HG02981 (cell line): ENCODE results near the gene HSDL1.

Experiments
- ATAC-seq: cut with Tn5 transposase; IDR thresholded peaks from one replicate; pipeline ENCODE4 v1.9.1; 2021; ENCODE audit warnings: mild to moderate bottlenecking, moderate library complexity; ENCODE audit not compliant: unreplicated experiment

HSDL1 gene

DNA sequence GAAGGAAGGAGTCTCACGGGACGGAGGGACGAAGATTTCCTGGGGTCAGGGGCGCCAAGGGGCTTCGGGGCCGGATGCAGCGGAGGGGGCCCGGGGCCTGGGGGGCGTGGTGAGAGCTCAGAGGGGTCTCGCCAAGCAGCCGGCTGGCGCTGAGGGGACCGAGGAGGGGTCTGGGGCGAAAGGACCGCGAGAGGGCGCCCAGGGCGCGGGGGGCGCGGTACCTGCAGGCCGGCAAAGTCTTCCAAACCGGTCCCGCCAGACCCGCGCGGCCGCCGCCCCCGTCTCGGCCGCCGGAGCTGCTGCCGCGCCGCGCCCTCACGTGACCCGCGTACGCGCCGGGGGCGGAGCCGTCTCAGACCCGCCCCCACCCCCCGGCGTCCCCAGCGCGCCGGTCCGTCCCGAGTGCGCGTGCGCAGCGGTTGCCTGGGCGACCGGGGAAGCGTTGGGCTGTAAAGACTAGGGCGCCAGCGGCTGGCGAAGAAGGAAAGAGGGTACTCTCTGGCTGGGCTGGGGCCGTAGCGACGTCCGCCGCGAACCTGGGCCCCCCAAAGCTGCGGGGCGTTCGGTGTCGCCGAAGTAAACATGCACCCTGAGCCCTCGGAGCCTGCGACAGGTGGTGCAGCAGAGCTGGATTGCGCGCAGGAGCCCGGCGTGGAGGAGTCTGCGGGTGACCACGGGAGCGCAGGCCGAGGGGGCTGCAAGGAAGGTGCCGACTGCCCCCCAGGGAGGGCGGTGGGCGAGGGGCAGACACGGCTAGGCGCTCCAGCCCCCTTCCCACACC is at the start of gene HSDL1, which contains the start of gene DNAAF1:
HSDL1 (minus strand) TSS at position 319 of the 781 bp plus-strand sequence. CDS start 13,856 bp downstream, outside the sequence.
DNAAF1 (plus strand) TSS at position 450 of the 781 bp plus-strand sequence; CDS start at position 583, 133 bp downstream.
- ATAC-seq = peak; percentile 69

DNA sequence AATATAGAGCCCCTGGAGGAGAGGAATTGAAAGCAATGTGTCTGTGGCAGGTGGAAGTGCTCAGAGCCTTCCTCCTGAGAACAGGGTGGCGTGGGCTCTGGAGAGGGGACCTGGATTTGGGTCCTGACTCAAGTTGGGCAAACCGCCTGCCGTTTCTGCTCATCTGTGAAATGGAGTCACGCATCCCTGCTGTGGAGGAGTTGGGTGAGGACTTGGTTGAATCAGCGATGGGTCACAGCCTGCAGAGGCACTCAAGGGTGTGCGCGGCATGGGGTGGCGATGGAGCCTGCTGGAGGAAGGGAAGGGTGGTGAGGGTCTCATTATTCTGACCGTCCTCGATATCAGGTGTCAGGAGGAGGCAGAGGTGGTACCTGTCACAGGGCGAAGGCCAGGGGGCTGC is 49.0 kb upstream of the HSDL1 start:
- ATAC-seq = no peak

DNA sequence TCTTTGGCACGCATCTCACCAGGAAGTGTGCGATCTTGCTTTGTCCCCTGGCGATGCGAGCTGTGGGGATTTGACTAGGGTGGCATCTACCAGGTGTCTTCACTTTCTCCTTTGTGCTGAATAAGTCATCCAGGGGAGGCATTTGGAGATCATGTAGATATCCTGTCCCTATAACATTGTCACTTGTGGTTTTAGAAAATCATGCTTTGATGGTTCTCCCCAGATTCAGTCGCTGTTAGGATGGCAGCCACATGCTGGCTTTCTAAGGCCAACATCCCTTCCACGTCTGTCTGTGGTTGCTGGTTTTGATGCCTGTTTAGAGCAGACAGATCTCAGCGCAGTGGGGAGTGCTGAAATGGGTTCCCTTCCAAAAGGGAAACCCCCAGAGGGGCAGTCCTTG is 48.5 kb upstream of the HSDL1 start:
- ATAC-seq = no peak

DNA sequence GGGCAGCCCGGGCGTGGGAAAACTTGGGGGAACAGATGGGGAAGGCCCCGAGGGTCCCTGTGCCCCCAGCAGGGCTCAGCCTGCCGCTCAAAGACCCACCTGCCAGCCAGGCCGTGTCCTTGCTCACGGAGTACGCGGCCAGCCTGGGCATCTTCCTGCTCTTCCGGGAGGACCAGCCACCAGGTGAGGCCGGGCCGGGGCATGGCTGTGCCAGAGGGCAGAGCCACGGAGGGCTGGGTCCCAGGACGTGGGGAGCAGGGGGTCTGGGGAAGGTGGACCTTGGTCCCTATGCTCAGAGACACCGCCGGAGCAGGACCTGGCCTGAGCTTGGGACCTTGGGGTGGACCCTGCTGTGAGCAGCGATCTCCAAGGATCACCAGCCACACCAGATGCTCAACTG is 46.5 kb upstream of the HSDL1 start:
- no peak for ATAC-seq

DNA sequence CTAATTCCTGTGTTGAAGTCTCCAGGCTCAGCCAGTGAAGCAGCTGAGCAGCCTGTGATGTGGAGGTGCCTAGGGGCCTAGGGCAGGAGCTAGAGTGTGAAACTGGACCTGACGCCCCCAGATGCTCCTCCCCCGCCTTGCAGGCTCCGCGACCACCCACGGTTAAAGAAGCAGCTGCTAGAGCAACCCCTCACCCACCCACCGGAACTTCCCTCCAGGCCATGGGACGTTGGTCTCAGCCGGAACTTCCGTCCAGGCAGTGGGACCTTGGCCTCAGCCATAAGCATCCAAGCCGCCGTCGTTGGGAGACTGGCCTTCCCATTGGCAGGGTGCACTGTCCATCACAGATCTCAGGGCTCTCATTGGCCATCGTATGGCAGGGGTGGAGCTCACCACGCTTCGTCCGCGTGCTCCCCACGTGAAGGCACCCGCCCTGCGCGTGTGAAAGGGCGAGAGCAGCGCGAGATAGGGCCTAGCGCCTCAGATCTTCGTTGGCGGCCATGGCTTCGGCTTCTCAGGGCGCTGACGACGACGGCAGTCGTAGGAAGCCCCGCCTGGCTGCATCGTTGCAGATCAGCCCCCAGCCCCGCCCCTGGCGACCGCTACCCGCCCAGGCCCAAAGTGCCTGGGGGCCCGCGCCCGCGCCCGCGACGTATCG is 45.9 kb upstream of the HSDL1 start, which contains the start of gene ADAD2:
ADAD2 (plus strand) TSS at position 427 of the 658 bp plus-strand sequence; CDS start at position 501, 74 bp downstream.
- no peak for ATAC-seq

DNA sequence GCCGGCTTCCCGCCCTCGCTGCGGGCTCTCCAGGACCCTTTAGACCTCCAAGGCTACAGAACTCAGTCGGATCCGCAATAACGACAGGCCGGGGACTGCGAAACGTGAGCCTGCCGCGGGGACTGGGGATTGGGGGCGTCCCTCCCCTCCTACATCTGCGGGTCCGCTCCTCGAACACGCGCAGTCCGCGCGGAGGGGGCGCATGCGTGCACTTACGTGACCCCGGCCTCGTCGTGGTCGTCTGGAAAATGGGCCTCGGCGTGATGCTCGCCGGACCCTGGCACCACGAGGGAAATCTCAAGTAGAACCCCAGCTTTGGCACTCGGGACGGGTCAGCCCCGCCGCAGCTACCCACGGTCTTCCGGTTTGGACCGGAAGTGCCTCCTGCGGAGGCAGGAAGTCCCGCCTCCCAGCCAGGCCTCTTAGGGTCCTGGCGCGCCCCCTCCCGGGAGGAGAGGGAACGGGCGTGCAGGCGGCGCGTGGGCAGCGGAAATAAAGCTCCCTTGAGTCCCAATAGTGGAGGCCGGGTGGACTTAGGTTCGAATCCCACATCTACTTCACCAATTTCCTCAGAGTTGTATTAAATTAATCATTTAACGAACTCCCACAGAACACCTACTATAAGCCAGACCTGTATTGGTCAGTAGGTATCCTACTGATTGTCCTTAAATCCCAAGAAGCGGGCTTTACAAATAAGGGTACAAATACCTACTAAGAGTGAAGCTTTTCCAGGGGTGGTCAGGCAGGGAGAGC is 41.9 kb upstream of the HSDL1 start, which contains the start of gene TAF1C:
TAF1C (minus strand) TSS at position 373 of the 753 bp plus-strand sequence. CDS start 2,069 bp downstream, outside the sequence.
- ATAC-seq = peak; percentile 98

DNA sequence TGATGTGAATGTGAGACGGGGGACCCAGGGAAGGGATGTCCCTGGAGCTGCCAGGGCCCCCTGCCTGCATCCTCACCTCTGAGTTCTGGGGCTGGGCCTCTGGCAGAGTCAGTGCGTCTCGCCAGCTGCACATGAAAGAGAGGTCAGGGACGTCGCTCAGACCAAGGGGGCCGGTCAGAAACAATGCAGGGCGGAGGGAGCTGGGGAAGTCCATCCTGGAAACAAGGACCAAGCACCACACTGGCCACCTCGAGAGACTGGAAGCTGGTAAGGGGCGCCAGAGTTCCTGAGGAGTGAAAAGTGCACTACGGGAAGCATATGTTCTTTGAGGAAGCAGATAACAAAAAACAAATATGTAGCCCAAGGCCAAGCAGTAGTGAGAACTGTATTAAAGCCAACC is 39.8 kb upstream of the HSDL1 start:
- no peak for ATAC-seq

DNA sequence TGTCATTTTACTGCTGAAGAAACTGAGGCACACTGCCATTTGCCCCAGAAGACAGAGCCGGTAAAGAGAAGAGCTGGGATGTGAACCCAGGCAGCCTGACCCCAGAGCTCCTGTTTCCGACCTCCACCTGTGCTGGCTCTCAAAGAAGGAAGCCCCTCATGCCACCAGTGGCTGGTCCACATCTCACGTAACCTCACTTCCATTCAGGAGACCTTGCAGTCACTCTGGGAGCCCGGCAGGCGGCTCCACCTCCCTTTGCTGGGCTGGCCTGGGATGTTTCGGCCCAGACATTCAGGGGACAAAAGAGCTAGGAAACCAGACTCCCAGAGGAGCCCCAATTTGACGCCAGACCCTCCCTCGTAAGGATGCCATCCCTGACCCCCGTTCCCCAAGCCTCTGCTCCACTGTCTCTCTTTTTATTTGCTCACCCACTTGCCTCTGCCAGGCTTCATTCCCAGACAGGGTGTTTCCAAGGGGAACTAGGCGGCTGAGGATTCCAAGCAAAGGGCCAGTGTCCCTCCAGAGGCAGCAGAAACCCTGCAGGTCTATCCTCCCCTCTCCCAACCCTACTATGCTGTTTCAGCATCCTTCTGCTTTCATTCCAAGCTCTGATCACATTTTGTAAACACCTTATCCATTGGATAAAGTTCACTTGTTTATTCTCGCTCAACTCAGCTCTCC is 39.1 kb upstream of the HSDL1 start:
- ATAC-seq = no peak

DNA sequence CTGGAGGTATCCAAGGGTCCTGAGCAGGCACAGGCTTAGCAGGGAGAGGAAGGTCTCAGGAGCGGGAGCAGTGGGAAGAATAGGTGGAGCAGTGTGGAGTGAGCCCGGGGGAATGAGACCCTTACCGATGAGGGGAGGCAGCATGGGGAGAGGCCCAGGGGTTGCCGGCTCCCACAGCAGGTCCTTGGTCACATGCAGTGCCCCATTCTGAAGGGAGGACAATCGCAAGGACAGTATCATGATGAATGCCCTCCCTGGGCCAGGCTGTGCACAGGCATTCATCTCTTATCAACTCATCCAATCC is 38.5 kb upstream of the HSDL1 start:
- no peak for ATAC-seq

DNA sequence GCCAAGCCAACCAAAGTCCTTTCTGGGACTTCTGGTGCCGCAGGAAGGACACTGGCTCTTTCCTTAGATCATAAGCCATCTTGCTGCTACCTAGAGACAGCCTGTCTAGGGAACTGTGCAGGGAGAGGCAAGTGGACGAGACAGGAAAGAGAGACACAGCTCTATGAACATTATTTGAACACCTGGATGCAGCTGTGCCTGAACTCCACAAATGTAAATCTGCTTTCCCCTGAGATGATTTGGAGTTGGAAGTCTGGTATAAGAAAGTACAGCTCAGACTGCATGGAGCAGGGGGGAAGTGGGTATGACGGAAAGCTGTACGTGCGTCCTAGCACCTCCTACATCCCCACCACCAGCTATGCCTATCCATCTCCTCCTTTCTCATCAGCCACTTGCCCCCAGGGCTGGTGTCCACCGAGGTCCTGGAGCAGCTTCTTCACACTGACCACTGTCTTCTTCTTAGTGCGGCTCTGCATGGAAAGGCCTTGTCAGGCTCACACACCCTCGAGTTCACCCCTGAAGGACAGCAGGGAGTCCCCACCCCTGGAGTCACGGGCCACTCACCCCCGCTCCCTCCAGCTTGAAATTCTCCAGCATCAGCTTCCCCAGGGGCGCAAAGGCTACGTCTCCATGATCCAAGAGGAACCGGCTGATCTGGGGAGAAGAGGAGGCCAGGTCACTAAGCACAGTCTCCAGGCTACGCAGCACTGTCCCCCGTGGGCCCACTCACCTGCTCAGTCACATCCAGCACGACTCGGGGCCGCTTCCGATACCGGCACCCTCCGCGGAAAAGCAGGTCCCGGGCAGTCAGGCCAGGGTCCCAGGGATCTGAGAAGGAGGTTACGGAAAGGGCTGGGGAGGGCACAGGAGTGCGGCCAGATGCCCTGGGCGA is 37.9 kb upstream of the HSDL1 start:
- no peak for ATAC-seq

DNA sequence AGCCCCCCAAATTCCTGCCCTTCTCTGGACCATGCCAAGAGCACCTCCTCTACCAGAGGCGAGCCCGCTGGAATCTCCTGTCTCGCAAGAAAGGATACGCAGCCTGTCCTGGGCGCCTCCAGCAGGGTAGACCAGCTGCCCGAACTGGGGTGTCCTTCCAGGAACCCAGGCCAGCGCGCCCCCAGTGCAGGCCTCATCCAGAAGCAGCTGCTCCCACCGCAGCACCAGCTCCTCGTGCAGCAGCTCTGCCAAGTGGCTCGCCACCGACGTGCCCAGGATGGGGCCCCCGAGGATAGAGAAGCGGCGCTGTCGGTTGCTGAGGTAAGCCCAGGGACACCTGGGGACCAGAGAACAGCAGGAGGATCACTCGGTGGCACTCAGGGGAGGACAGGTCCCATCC is 37.1 kb upstream of the HSDL1 start:
- no peak for ATAC-seq

DNA sequence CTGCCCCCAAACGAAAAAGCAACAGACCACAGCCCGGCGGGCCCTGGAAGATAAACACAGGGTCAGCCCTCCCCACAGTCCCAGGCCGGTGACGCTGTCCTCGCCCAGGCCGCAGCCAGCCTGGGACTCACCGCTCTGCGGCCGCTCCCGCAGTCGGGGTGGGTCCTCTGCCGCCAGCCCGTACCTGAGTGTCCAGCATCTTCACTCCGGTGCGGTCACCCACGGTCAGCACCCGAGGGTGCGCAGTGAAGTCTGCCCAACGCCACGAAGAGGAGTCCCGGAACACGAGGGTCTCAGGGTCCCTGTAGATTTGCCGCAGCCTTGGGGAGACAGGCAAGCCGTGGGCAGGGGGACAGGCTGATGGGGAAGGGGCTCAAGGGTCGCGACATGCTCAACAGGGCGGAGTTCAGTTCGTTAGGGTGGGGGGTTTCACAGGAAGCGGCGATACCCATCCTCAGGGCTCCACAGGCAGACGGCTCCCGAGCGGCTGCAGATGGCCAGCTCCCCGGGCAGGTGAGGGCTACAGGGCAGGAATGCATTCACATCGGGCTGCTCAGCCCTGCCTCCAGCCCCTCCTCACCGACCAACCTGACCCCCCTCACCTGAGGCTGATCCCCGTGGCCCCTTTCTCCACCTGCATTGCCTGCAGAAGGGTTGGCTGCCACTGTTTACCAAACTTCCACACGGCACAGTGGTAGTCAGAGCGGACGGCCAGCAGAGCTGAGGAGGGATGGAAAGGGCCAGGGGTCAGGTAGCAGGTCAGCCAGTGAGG is 36.4 kb upstream of the HSDL1 start:
- ATAC-seq = no peak

DNA sequence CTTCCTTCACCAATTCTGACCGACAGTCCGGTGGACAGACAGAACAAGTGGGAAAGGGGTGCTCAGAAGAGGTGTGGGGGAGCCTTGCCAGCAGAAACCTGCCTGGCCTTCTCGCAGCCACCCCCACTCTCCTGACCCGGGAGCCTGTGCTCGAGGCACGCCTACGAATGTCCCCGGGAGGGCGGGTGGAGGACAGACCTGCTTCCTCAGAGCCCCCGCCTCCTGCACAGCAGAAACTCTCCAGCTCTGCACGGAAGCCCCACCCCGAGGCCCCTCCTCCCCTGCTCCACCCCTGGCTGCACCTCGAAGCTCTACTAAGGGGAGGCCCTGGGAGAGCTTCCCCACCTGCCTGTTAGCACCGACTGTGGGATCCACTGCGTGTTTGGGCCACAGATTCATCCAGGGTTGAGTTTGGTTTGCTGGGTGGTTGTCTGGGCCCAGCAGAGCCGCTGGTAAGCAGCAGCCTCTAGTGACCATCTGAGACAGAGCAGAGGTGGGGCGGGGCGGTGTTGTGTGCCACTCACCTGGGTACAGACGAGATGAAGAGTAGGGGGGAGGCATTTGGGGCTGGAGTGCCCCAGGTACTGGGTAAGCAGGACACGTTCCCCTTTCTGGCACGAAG is 35.7 kb upstream of the HSDL1 start:
- ATAC-seq = no peak

DNA sequence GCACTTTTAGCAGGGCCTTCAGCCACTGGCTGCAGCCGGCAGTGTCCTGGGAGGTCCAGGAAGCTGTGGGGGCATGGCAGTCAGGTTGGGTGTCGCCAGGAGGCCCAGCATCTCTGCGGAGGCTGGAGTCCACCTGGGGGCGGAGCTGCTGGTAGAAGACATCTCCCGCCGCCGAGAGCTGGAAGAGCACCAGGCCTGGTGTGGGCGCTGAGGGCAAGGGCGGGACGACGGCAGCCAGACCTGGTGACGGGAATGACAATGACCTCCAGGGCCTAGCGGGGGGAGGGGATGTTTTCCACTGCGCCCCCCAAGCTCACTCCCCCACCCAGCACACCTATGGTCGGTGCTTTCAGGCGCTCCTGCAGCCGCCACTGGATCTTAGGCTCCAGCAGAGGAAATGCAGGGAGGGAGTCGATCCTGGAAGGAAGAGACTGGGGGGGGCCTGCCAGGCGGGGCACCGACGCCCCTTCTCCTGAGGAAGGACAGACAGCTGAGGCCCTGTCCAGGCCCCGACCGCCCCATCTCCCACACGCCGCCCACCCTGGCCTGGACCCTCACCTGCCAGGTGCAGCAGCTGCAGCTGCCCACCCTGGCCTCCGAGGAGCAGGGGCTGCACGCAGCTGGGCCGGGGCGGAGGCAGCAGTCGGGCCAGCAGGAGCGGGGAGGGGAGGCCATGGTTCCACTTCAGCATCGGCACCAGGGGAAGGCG is 34.8 kb upstream of the HSDL1 start:
- ATAC-seq = no peak

DNA sequence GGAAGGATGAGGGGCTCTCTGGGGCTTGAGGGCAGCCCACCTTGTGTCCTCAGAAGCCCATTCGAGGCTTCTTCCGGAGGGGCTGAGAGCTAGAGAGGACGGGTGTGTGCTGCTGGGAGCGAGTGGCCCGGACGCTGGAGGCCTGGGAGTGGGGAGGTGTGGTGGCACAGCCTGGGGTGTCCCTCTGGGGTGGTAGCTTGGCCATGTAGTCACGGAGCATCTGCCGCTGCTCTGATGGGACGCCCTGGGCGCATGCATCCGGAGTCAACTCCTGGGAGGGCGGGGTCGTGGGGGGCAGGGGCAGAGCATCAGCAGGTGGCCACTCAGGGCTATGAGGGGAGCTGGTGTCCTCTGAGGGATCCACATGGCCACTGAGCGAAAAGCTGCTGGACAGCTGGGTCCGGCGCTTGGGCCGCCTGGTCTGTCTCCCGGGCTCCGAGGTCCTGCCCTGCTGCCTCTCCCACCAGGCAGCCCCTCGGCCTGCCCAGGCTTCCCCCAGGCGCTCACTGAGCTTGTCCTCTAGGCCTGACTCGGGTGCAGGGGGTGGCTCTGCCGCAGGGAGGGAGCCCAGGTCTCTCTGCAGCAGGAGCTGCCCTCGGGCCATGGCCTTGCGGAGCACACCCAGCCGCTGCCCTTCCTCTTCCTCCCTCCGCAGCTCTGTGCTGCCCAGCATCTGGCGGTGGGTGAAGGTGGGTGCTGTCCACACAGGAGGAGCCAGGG is 34.1 kb upstream of the HSDL1 start:
- no peak for ATAC-seq

DNA sequence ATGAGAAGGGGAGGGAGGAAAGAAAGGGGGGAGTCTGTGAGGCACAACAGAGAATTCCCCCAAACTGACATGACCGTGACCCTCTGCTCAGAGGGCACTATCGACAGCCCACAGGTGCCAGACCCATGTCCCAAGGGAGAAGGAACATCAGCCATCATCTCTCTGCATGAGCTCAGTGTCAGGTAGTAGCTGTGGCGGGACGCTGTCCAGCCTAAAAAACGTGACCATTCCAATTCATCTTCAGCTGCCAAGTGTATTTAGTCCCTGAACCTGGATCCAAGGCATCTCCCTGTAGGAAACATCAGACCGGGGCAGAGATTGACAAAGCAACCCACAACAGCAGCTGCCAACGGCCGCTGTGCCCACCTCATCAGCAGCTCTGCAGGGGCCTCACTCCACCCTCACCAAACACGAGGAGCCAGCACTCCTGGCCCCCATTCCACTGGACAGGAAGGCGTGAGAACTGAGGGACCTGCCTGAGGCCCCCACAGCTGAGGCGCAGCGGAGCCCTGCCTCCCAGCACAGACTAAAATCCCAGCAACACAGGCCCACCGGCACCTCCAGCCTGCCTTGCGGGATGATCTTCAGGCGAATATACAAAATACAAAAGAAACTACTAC is 33.3 kb upstream of the HSDL1 start:
- no peak for ATAC-seq

DNA sequence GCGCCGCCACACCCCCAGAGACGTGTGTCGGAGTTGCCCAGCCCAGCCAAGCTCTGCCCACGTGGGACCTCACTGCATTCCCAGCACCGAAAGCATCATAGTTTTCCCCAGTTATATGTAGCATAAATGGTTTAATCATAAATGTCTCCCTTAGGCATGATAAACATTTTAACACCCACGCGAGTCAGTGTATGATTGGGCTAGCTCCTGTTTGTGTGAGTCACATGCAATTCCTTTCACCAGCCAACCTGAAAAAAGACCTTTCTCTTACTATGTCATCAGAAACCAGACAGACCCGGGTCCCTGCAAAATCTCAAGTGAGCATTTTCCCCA is 32.7 kb upstream of the HSDL1 start:
- no peak for ATAC-seq
